ENCODE data around the gene SOD1. TPM values are rescaled to one million over a fixed set of nuclear protein-coding genes. Genes with fewer than 3 reads are reported as not detected.
A peak's percentile ranks its signal among the peaks of the same experiment; 100 is the strongest.

The SOD1 gene
- 100 to 1,000 TPM; 232 to 284 TPM for total RNA-seq

- ChIA-PET POLR2A (interaction anchor here (0.9 kb wide), 1 partner anchor 9 kb away, joined by 5 read pairs; no protein-coding TSS in a partner anchor), CTCF (no interaction called here)
- Mint-ChIP-seq H3K4me1 (peaks cover 68% of the 10 kb centered on the region), H3K27ac (peak within 1 kb of the TSS; percentile 99), H3K4me3 (peak within 1 kb of the TSS; percentile 88), H3K27me3 (no peaks in the 10 kb centered on the region), H3K9me3 (ENCODE audit: low read depth) (no peaks in the 10 kb centered on the region), H3K36me3 (ENCODE audit: low read depth) (peaks cover 41% of the 10 kb centered on the region)
- intact Hi-C loops (cut with DNase I, micrococcal nuclease): loop anchor here (1.0 to 10.0 kb wide), 12 partner anchors 10 to 835 kb away; partner anchors contain the start of genes MIS18A (in 1 of the 2) and SCAF4 (in 1 of the 2)
- ATAC-seq: peak; percentile 93
- DNase-seq: peak; percentile 97
Measured at GRCh38 chr21:31659536-31660258, at the start of gene SOD1. Gene SOD1 (plus strand): TSS chr21:31659693. CDS start chr21:31659770, 77 bp downstream.

- Mint-ChIP-seq H3K27me3 (peaks cover 5% of the 10 kb centered on the region), H3K9me3 (ENCODE audit: low read depth) (peaks cover 3% of the 10 kb centered on the region), H3K36me3 (ENCODE audit: low read depth) (peaks cover 5% of the 10 kb centered on the region), H3K4me3 (no peak overlapping the region), H3K27ac (no peak overlapping the region), H3K4me1 (no peaks in the 10 kb centered on the region)
- ChIA-PET POLR2A (no interaction called here), CTCF (no interaction called here)
- DNase-seq (no peak), ATAC-seq (no peak)
- intact Hi-C loops (cut with DNase I, micrococcal nuclease): no loop called here
Measured at GRCh38 chr21:31611445-31611844, 48.0 kb upstream of the SOD1 start.

- Mint-ChIP-seq H3K4me3 (no peak overlapping the region), H3K4me1 (no peaks in the 10 kb centered on the region), H3K27ac (no peak overlapping the region), H3K27me3 (peaks cover 5% of the 10 kb centered on the region), H3K9me3 (ENCODE audit: low read depth) (peaks cover 3% of the 10 kb centered on the region), H3K36me3 (ENCODE audit: low read depth) (peaks cover 5% of the 10 kb centered on the region)
- peak; percentile 49 for ATAC-seq
- CTCF ChIA-PET: interaction anchor here (0.6 kb wide), 1 partner anchor 11 kb away, joined by 3 read pairs; no protein-coding TSS in a partner anchor
- intact Hi-C loops (cut with DNase I, micrococcal nuclease): no loop called here
- POLR2A ChIA-PET: no interaction called here
- DNase-seq: no peak
Measured at GRCh38 chr21:31612894-31613785, 46.4 kb upstream of the SOD1 start.

- Mint-ChIP-seq H3K27ac (no peak overlapping the region), H3K27me3 (peaks cover 5% of the 10 kb centered on the region), H3K36me3 (ENCODE audit: low read depth) (peaks cover 5% of the 10 kb centered on the region), H3K4me3 (no peak overlapping the region), H3K9me3 (ENCODE audit: low read depth) (peaks cover 3% of the 10 kb centered on the region), H3K4me1 (peaks cover 3% of the 10 kb centered on the region)
- POLR2A ChIA-PET: no interaction called here
- ATAC-seq (no peak), DNase-seq (no peak)
- intact Hi-C loops (cut with DNase I, micrococcal nuclease): no loop called here
- CTCF ChIA-PET: interaction anchor here (1.3 kb wide), 1 partner anchor 416 kb away, joined by 3 read pairs; no protein-coding TSS in a partner anchor
Measured at GRCh38 chr21:31614705-31615104, 44.8 kb upstream of the SOD1 start.

- H3K9me3 Mint-ChIP-seq (ENCODE audit: low read depth): peaks cover 3% of the 10 kb centered on the region
- DNase-seq: no peak
- intact Hi-C loops (cut with DNase I, micrococcal nuclease): no loop called here
- CTCF ChIA-PET: interaction anchor here (1.1 kb wide), 1 partner anchor 151 kb away, joined by 4 read pairs; no protein-coding TSS in a partner anchor
- H3K27ac Mint-ChIP-seq: no peak overlapping the region
- peaks cover 3% of the 10 kb centered on the region for H3K4me1 Mint-ChIP-seq
- no peak overlapping the region for H3K4me3 Mint-ChIP-seq
- ATAC-seq: no peak
- peaks cover 5% of the 10 kb centered on the region for H3K27me3 Mint-ChIP-seq
- POLR2A ChIA-PET: no interaction called here
- H3K36me3 Mint-ChIP-seq (ENCODE audit: low read depth): peaks cover 4% of the 10 kb centered on the region
Measured at GRCh38 chr21:31616216-31616615, 43.3 kb upstream of the SOD1 start.

- Mint-ChIP-seq H3K27me3 (no peaks in the 10 kb centered on the region), H3K36me3 (ENCODE audit: low read depth) (no peaks in the 10 kb centered on the region), H3K4me1 (peaks cover 9% of the 10 kb centered on the region), H3K27ac (no peak overlapping the region), H3K9me3 (ENCODE audit: low read depth) (no peaks in the 10 kb centered on the region), H3K4me3 (no peak overlapping the region)
- intact Hi-C loops (cut with DNase I, micrococcal nuclease): no loop called here
- ATAC-seq (no peak), DNase-seq (no peak)
- POLR2A ChIA-PET: no interaction called here
- CTCF ChIA-PET: no interaction called here
Measured at GRCh38 chr21:31618696-31619430, 40.6 kb upstream of the SOD1 start.

GRCh38 chr21:31622397-31622796 lies 37.1 kb upstream of the SOD1 start:
- Mint-ChIP-seq H3K36me3 (ENCODE audit: low read depth) (no peaks in the 10 kb centered on the region), H3K27me3 (no peaks in the 10 kb centered on the region), H3K27ac (no peak overlapping the region), H3K4me3 (no peak overlapping the region), H3K9me3 (ENCODE audit: low read depth) (no peaks in the 10 kb centered on the region), H3K4me1 (peaks cover 9% of the 10 kb centered on the region)
- intact Hi-C loops (cut with DNase I, micrococcal nuclease): no loop called here
- no peak for DNase-seq
- ChIA-PET POLR2A (no interaction called here), CTCF (interaction anchor here (0.7 to 1.2 kb wide), 2 partner anchors 26 to 41 kb away, joined by 3 to 4 read pairs; no protein-coding TSS in a partner anchor)
- ATAC-seq: no peak

- peaks cover 9% of the 10 kb centered on the region for H3K4me1 Mint-ChIP-seq
- DNase-seq (no peak), ATAC-seq (no peak)
- H3K27me3 Mint-ChIP-seq: peaks cover 1% of the 10 kb centered on the region
- no peaks in the 10 kb centered on the region for H3K9me3 Mint-ChIP-seq (ENCODE audit: low read depth)
- H3K36me3 Mint-ChIP-seq (ENCODE audit: low read depth): no peaks in the 10 kb centered on the region
- H3K27ac Mint-ChIP-seq: no peak overlapping the region
- CTCF ChIA-PET: interaction anchor here (1.0 to 1.2 kb wide), 2 partner anchors 19 to 45 kb away, joined by 3 to 4 read pairs; no protein-coding TSS in a partner anchor
- intact Hi-C loops (cut with DNase I, micrococcal nuclease): no loop called here
- POLR2A ChIA-PET: no interaction called here
- H3K4me3 Mint-ChIP-seq: no peak overlapping the region
Measured at GRCh38 chr21:31623664-31624063, 35.8 kb upstream of the SOD1 start.

- ChIA-PET POLR2A (no interaction called here), CTCF (interaction anchor here (0.7 to 1.0 kb wide), 2 partner anchors 12 to 20 kb away, joined by 3 read pairs; no protein-coding TSS in a partner anchor)
- peaks cover 6% of the 10 kb centered on the region for H3K4me1 Mint-ChIP-seq
- H3K27me3 Mint-ChIP-seq: peaks cover 1% of the 10 kb centered on the region
- H3K27ac Mint-ChIP-seq: no peak overlapping the region
- ATAC-seq (no peak), DNase-seq (no peak)
- H3K4me3 Mint-ChIP-seq: no peak overlapping the region
- intact Hi-C loops (cut with DNase I, micrococcal nuclease): no loop called here
- H3K9me3 Mint-ChIP-seq (ENCODE audit: low read depth): no peaks in the 10 kb centered on the region
- H3K36me3 Mint-ChIP-seq (ENCODE audit: low read depth): no peaks in the 10 kb centered on the region
Measured at GRCh38 chr21:31624181-31624580, 35.3 kb upstream of the SOD1 start.

GRCh38 chr21:31624961-31625491 lies 34.5 kb upstream of the SOD1 start:
- ChIA-PET CTCF (no interaction called here), POLR2A (no interaction called here)
- H3K27ac Mint-ChIP-seq: no peak overlapping the region
- H3K4me3 Mint-ChIP-seq: no peak overlapping the region
- intact Hi-C loops (cut with DNase I, micrococcal nuclease): no loop called here
- H3K9me3 Mint-ChIP-seq (ENCODE audit: low read depth): no peaks in the 10 kb centered on the region
- ATAC-seq: no peak
- DNase-seq: no peak
- peaks cover 6% of the 10 kb centered on the region for H3K4me1 Mint-ChIP-seq
- H3K27me3 Mint-ChIP-seq: peaks cover 1% of the 10 kb centered on the region
- no peaks in the 10 kb centered on the region for H3K36me3 Mint-ChIP-seq (ENCODE audit: low read depth)
